NCI-H2107 treated with DMSO at 0.1 percent for 48 hours (cell line): Measurements from ENCODE around the gene MAML3.
"Not testable (repeated sequence)": the region's sequence is repeated elsewhere in the genome, so short reads cannot be mapped to it uniquely, and the experiment has no call there.

ENCODE experiments used
- DNase-seq: peaks from one replicate; lab custom pipeline; 2025; ENCODE audit not compliant: unreplicated experiment; lab: John Stamatoyannopoulos, UW

MAML3 gene

GRCh38 chr4:139969635-139970266 is 184.2 kb downstream of the MAML3 start:
- no peak for DNase-seq

GRCh38 chr4:139968831-139969230 is 185.2 kb downstream of the MAML3 start:
- DNase-seq, result no peak

GRCh38 chr4:139966383-139966782 is 187.6 kb downstream of the MAML3 start:
- no peak for DNase-seq

GRCh38 chr4:139965789-139966188 is 188.2 kb downstream of the MAML3 start:
- DNase-seq, result no peak

DNA sequence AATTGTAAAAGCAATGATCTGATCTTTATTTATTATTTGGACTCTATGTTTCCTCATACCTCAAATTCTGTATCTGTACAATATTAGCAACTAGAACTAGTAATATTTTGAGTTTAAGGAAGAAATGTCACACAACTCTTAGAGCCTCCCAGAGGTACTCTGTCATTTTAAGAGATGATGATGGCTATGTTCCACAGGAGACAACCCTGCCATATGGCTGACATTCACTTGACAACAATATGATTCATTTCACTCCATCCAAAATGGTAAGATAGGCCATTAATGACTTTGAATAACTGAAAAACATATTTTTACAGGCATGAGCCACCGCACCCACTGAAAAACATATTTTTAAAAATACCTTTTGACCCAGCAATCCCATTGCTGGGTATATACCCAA is 190.3 kb downstream of the MAML3 start:
- DNase-seq, result no peak

- DNase-seq, result no peak
Observed at GRCh38 chr4:139962130-139962684, 191.8 kb downstream of the MAML3 start.

DNA sequence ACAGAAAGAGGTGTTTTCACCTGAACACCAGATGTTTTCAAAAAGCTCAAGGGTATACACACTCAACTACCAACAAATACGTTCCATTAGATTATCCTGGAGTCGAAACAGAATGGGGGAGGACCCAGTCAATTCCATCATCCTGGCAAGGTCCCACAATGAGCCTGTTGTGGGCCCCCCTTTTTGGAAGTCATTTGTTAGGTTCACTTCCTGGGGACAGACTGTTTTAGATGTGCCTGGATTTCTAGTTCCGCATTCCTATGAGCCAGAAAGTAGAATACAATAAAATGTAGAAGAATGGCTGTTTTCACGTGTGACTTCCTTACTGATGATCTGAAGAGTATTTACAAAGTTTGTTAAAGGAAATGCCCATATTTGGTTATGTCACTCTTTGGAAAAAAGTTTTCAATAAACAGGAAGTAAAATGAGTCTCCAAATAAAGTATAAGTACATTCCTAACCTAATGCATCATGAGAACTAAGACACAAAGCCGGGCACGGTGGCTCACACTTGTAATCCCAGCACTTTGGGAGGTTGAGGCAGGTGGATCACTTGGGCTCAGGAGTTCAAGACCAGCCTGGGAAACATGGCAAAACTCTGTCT is 192.5 kb downstream of the MAML3 start:
- DNase-seq, result no peak

DNA sequence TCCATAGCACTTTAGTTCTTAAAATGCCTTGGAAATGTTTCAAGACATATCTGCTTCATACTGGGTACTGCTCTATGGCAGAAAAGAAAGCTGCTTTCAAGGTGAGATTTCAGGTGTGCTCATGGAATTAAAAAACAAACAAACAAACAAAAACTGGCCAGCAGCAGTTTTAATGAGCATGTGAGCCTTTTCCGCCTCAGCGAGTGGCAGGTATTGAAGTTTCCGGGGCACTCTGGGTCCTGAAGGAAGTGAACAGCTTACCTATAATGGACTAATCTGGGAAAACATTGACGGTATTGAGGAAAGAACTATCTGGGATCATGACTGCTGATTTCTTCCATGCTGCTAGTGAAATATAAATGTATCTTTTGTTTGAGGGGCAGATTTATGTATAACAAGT is 194.6 kb downstream of the MAML3 start:
- no peak for DNase-seq

GRCh38 chr4:139958739-139959098 is 195.3 kb downstream of the MAML3 start:
- DNase-seq, result no peak

DNA sequence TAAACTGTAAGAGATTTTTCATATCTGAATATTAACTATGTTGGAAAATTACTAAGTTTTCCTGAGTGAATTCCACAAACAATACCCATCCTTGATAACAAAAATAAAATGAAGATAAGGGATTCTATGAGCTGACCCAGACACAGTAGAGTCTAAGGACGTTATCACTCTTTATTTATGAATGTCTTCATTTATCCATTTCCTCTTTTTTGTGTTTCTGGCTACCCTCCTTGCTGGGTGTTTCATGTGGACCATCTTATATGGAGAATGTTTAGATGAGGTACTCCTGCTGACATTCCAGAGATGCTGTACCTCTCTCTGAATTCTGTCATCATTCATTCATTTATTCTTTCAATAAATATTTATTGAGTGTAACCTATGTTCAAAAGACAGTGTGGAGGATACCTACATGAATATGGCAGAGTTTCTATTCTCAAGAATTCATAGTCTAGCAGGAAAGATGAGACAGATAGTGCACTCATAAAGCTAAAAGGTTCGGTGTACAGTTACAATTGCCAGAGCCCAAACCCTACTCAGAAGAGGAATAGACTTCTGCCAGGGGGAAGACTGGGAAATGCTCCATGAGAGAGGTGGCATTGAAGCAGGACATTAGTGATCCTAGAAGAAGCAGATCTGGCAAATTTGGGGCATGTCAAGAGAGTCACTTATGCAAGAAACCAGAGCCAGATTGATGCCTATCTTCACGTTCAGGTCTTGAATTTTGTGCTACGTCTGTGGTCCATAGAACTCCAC is 195.8 kb downstream of the MAML3 start:
- DNase-seq, result no peak

GRCh38 chr4:139957065-139957464 is 196.9 kb downstream of the MAML3 start:
- no peak for DNase-seq

DNA sequence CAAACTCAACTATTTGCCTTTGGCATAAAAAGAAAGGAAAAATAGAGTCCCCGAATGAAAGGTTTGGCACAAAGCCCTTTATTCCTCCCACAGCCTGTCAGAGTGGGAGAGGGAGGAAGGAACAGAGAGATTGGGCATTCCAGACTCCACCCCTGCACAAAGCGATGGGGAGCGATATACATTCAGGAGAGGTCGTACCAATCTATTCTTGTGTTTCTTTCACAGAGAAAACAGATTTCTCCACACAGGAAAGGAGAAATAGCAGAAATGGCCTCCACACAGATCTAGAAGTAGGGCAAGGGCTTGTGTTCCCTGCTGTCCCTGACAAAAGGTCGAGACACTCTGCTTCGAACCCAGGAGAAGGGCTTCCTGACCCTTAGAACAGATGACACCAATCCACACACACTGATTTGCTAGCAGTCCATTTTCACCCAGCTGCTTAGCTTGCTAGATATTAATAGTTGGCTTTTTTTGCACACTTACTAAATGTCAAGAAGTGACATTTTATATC is 197.4 kb downstream of the MAML3 start:
- DNase-seq, result no peak

DNA sequence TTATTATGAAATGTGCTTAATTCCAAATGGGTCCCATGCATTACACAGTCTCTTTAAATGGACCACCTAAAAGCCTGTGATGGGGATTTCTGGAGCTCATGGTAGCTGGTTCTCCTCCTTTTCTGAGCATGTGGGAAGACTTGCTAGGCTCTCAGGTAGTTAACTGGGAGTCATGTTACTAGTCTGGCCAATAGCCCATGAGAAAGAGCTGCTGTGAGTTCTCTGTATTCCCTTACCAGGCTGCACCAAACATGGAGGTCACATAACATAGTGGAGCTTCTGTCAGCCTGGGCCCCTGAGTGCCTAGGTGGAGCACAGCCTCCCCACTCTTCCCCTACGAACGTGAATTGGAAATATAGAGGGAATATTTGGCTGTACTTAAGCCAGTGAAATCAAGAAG is 198.4 kb downstream of the MAML3 start:
- DNase-seq, result no peak

GRCh38 chr4:139954512-139954911 is 199.5 kb downstream of the MAML3 start:
- no peak for DNase-seq

- peak; percentile 39 for DNase-seq
Observed at GRCh38 chr4:139951021-139951420, 203.0 kb downstream of the MAML3 start.

DNA sequence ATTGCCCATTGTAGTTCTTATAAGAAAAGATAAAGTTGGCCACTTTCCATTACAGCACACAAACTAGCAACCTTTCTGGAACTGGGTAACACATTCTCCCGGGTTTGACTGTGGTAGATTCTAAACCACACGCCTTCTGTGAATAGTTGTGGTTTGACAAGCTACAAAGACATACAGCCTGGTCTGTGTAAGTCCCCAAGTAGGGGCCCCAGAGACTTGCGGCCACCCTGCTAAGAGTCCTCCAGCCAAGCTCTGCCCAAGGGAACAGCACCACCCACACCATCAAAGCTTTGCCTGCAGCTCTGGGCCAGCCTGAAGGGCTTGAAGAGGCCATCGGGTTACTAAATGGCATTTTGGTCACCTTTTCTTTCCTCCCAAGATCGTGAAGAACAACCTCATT is 203.4 kb downstream of the MAML3 start:
- no peak for DNase-seq

DNA sequence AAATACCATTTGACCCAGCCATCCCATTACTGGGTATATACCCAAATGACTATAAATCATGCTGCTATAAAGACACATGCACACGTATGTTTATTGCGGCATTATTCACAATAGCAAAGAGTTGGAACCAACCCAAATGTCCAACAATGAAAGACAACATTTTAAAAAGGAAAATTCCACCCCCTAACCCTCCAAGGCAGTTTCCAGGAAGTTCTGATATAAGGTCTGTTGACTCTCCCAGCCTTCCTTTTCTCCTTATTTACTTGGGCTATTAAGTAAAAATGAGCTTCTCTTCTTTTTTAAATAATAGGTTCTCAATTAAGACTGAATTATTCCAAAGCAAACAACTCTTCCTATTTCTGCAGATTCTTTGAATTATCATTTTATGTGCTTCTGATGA is 209.1 kb downstream of the MAML3 start:
- DNase-seq, result not testable (repeated sequence)

DNA sequence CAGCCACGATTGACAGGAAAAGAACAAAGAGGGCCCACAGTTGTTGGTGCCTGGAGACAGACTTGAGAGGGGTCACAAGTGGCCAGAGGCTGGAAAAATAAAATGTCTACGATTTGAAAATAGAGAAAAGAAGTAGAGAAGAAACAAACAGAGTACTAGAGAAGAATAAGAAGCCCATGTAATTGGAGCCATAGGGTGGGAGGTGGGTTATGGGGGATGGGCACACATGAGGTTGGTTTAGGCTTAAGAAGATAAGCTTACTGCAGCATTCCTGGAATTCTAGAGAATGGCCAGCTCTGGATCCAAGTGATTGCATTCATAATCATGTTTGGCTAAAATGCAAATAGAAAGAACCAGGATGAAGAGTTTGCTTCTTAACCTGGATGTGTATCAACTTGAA is 210.7 kb downstream of the MAML3 start:
- no peak for DNase-seq

GRCh38 chr4:139942241-139942640 is 211.7 kb downstream of the MAML3 start:
- DNase-seq, result no peak

GRCh38 chr4:139940600-139940999 is 213.4 kb downstream of the MAML3 start:
- DNase-seq, result no peak

GRCh38 chr4:139938414-139938813 is 215.6 kb downstream of the MAML3 start:
- DNase-seq, result no peak

GRCh38 chr4:139935911-139936310 is 218.1 kb downstream of the MAML3 start:
- no peak for DNase-seq
